HG03039 (cell line): ENCODE results near the gene ITPR2.

Source experiments
- ATAC-seq: cut with Tn5 transposase; IDR thresholded peaks from one replicate; pipeline ENCODE4 v1.9.1; 2021; ENCODE audit warnings: mild to moderate bottlenecking, moderate library complexity; ENCODE audit not compliant: unreplicated experiment

Gene ITPR2

DNA sequence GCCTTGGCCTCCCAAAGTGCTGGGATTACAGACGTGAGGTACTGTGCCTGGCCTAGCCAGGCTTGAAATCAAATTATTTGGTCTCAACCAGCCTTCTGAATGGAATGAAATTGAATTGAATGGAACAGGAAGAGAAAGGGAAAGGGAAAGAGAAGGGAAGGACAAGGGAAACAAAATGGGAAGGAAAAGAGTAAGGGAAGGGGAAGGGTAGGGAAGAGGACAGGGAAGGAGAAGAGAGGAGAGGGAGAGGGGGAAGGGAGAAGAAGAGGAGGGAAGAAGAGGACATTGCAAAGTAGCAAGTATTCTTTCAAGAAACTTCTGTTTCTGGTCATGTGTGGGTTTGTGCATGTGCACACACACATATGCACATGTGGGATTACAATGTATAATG is 97.8 kb downstream of the ITPR2 start:
- ATAC-seq = no peak

DNA sequence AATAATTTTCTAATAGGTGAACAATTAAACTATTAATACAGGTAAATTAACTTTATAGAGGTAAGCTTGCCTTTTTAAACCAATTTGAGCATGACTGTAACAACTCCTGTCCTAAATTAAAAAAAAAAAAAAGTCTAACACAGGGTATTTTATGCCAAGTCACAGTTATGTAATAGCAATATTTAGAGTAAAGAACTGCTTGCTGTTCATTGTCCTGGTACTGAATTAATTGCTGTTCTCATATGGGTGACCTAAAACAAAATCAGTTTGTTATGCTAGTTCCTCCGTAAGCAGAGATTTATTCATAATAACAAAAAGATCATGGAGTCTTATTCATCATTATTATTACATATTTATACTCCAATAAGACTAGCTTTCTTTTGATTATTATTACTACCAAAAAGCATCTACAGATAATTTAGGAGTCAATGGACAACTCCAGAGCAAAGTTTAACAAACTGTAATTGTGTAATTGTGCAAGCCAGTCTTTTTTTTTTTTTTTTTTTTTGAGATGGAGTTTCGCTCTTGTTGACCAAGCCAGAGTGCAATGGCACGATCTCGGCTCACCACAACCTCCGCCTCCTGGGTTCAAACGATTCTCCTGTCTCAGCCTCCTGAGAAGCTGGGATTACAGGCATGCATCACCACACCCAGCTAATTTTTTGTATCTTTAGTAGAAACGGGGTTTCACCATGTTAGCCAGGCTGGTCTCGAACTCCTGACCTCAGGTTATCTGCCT is 98.3 kb downstream of the ITPR2 start:
- no peak for ATAC-seq

DNA sequence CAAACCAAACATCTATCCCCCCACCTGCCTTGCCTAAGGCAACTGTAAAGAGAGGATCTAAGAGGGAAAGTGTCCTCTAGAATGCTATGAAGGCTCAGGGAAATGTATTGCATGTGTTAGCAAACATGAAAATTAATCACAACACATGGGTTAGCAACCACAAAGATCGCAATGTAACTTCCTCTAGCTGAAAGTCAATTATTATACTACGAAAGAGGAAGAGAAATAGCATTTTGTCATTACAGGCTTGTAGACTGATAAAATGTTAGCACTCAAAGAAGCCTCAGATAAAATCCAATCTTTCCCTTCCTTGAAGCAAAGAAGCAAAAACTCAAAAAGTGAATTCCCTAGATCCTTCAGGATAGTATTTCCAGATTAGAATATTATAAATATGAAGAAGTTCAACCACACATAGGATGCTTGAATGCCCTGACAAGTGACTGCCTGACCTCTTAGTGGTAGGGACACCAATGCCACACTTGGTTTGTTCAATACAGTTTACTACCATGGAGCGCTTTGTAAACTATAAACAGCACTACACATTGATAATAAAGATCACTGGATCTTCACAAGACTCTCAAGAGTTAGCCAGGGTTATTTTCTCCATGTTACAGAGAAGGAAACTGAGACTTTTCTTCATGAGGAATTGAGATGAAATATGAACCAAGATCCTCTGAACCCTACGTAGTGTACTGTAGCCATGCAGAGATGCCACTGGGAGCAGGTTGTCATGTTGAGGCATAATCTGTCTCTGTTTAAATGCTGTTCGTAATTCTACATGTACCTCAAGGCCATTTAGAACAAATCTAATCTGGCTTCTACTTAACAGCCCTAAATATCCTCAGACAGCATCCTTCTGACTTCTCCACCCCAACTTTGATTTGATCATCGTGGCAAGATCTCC is 100.7 kb downstream of the ITPR2 start:
- ATAC-seq = peak; percentile 43

DNA sequence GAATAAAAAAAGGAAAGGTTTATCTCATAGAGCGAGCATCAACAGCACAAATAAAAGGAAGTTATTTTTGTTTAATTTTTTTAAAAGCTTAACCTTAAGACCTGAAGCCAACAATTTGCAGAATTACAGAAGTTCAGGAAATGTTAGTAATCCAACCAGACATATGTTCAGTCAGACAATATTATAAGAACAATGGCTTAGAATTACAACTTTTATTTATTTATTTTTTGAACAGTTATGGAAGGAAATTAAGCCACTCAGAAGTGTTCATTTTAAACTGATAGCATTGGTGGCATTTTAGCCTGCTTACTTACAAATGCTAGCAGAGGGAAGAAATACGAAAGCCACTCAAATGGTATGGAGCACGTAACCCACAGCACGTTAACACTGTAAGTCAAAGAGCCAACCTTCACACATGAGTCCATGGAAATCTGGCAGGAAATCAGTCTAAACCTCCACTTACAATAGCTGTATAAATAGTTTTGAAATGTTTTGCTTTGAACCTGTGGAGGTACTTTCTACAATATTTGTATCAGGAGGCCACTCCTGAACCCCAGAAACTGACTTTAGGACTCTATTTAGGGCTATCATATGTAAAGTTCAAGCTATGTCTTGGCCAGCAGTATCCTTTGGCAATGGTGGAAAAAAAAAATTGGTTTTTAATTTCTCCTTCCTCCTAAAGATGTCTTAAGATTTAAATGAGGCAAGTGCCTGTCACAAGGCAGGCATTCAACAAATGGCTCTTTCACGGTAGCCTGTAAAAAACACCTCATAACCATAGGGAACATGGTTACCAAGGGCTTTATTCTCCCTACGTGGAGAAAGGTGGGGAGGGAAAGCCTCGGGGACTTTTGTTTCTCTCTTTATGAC is 102.3 kb downstream of the ITPR2 start:
- ATAC-seq = no peak

DNA sequence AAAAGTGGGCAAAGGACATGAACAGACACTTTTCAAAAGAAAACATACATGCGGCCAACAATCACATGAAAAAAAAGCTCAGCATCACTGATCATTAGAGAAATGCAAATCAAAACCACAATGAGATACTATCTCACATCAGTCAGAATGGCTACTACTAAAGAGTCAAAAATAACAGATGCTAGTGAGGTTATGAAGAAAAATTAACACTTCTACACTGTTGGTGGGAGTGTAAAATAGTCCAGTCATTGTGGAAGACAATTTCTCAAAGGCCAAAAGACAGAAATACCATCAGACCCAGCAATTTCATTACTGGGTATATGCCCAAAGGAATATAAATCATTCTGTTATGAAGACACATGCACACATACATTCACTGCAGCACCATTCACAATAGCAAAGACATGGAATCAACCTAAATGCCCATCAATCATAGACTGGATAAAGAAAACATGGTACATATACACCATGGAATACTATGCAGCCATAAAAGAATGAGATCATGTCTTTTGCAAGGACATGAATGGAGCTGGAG is 103.8 kb downstream of the ITPR2 start:
- ATAC-seq = peak; percentile 47

DNA sequence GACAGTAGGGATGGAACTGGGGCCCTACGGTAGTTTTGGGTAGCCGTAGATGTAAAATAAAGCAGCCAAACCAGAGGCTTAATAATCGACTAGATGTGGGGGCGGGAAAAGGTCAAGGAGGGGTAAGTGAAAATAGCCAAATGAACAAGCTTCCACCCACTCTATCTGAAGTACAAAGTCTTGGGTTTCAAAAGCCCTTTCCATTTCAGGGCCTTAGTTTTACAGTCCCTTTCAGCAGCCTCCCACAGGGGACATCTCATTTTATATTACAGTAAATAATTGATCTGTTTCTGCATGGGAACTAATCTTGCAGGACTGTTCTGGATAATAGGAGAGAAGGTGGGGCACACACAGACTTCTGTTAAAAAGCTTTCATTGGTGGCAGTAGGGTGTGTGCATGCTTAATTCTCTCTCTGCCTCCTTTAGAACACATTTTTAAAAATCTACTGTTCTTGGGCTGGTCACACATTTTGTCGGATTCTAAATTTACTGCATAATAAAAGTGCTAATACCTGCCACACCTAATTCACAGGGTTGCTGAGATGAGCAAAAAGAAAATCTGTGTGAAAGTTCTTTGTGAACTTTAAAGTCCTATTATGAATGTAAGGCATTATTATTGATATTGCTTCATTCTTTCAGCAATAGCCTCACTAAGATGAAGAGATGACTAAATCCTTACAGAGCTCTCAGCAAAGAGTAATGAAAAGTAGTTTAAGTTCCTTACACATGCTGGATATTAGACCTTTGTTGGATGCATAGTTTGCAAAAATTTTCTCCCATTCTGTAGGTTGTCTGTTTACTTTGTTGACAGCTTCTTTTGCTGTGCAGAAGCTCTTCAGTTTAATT is 104.6 kb downstream of the ITPR2 start:
- ATAC-seq = peak; percentile 36

DNA sequence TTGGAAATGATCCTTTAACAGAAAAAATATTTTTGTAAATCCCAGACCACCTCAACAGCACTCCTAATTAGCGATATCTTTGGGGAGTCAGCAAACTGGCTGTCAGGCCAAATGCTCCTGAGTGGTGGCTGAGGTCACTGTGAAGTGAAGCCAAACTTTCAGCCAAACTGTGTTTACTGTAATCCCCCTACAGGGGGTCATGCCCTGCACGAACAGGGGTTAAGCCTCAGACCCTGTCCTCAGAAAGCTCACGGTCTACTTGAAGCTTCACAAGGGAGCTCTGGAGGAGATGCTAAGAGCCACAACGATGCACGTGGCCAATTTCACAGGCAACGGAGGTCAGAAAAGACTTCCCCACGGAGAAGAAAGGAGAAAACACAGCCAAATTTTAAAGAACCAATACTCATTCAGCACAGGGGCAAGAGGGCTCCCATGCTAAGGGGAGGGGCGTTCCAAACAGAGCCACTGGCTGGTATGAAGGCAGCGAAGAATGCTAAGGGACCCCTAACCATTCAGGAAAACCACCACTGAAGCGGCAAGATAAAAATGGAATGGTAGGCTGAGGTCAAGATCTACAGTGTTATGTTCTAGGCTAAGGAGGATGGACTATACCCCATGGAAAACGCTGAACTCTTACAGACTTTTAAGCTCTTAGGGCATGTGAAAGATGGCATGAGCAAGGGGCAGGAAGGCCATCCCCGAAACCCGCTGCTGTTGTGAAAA is 105.4 kb downstream of the ITPR2 start:
- no peak for ATAC-seq

DNA sequence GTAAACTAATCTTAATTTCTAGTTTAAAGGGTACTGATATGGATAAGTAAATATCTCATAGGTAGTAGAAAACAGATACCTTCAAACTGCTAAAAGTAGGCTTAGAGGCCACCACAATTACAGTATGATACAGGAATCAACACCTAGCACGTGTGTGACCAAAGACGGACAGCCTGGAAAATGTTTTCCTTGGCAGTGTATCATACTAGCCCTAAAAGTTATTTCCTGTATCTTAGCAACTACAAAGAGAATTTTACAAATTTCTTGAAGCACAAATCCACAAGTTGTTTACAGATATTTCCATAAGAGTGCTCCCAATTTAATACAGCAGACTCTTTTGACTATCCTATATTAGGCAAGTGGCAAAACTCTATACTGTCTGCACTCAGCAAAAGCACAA is 106.0 kb downstream of the ITPR2 start:
- ATAC-seq = no peak

DNA sequence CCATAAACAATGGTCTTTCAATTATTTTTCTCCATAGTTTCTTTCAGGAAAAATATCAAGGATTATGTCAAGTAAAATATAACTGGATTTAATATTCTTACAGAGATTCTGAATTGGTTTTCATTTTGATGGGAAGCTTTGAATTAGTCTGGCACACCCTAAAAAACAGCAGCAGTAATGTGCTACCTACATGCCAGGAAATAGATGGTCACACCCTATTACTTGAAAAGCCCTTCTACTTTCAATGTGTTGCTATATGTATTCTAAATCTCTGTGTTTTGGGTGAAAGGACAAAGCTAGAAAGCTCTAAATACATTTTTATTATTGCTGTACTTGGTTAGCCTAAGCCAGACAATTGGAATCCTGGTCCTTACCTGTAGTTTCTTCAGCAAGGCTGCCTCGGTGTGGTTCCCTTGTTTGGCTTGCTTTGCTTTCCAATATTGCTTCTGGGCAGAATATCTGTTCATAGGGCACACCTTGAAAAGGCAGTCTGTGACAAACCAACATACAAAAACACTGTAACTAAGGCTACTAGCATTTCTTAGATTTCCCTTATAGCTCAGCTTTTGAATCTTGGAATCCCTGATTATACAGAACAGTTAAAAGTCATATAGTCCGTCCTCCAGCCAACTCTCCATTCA is 107.6 kb downstream of the ITPR2 start:
- ATAC-seq = no peak

DNA sequence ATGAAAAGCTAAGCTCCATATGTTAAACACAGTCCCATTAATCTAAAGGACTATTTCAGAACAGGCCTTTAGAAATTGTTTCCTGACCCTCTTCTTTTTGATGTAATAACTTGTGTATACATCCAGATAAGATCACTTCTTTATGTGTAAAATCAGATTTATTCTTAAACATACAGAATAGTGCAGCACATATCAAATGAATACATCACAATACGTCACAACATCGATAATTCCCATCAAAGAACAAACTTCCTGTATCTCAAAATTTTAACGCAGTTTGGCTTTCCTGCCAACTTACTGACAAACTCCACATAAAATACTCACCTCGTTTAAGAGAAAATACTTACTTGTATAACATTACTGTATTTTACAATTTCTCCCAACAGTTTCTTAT is 108.7 kb downstream of the ITPR2 start:
- no peak for ATAC-seq

DNA sequence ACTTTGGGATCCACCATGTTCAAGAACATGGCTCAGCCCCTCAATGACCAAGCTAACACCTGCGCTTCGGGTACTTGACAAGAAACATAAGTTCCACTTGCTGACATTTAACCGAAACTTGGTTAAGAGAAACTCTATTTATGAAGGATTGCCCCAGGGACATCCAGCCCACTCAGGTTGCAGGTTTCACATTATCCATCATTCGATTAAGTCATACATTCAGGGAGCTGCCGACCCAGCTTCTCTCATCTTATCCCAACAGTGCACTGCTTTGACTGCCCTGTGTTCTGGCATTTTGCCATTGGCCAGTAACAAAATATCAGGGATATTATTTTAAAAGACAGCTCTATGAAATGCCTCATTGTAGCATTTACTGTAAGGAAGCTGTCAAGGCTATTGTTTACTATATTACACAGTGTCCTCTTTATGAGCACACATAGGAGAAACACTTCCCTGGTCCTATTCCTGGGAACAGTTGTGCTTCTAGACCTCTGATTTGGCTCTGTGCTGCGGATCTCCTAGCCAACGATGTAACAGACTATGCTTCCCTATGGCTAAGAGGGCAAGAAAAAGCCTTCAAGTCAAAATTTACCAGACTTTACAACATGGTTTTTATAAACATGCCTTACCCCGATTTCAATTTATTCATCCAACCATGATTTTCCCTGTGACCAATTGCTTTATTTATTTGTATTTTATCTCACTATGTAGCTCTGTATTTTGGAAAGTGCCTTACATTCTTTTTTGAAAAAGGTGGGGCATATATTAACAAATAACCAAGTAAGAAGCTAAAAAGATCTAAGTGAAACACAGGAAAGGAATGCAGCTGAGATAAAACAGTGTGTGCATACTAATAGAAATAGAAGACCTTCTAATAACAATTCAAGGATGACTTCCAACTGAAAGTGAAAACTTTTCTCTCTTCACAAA is 109.3 kb downstream of the ITPR2 start:
- no peak for ATAC-seq

DNA sequence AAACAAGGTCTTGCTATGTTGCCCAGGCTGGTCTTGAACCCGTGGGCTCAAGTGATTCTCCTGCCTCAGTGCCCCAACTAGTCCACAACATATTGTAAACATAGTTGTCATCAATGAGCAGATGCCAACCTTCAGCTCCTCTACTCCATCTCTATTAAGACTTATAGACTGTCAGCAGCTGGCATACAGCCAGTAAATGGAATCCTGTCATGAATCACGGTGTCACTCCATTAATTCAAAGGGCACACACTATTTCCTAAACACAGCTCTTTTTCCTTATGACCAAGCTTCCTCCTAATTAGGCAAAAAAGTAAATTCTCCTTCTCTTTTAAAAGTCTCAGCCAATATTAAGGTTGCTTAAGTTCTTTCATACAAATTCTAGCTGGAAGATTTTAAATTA is 111.2 kb downstream of the ITPR2 start:
- no peak for ATAC-seq

DNA sequence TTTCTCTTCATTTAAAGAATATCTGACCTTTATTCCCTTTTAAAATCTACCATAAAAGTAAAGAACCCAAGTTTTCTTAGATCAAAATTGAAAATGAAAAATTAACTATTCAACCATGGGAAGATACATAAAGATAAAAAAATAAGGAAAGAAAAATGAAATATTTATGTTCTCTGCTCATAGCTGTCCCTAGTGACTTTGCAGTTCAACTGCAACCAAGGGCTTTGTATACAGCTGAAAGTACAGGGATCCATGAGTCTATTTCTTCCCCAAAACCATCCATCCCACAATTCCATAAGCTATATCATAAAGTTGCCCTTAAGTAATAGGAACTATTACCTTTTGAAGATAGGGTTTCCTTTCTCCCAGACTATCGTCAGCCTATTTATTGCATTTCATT is 113.1 kb downstream of the ITPR2 start:
- no peak for ATAC-seq

DNA sequence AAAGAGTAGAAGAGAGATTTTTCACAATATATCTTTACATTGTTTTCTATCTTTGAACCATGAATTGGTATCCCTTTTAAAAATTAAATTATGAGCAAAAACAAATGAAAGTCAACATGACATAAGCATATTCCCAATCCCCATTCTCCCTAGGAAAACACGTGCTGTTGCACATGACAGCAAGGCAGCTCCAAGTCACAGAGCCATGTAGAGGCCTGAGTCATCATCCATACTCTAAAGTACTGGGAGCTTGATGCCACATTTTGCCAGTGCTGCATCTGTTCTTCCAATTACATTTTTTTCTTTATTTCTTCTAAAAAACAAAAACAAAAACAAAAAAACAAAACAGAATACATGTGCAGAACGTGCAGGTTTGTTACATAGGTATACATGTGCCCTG is 115.2 kb downstream of the ITPR2 start:
- ATAC-seq = no peak

DNA sequence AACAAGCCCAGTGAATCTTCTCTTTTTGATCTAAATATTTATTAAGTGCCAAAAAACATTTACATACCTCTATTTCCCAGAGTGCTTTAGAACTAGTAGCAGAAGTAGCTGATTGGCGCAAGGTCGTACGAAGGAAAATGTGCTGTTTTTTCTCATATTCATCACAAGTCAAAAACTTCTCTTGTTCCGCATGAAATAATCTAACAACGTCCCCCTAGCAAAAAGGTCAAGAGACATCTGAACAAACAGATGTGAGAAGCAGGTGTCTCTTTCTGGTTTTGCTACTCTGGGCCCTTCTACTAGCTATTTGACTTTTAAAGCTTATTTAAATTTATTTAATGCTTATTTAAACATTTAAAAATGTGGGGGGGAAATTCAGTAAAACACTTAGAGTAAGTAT is 117.8 kb downstream of the ITPR2 start:
- ATAC-seq = no peak

DNA sequence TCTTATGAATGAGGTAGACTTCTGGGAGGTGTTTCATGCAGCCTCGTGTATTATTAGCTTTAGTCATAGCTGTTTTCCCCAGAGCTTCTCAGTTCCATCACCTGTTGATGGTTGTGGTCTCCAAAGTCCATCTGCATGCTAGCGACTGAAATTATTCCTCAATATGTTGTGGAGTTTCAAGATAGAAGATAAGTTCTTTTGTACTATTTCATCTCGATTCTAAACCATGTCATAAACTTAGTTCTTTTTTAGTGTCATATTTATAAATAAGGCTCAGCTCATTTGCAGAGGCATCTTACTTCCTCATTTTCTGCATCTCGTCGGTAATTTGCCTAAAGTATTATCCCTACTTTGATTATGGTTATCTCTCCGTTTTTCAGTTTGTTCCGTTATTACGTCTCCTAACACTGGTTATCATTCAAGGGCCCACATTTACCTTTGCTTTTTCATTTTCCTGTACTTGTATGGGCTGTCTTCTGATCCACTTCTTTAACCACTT is 119.1 kb downstream of the ITPR2 start:
- ATAC-seq = peak; percentile 71

DNA sequence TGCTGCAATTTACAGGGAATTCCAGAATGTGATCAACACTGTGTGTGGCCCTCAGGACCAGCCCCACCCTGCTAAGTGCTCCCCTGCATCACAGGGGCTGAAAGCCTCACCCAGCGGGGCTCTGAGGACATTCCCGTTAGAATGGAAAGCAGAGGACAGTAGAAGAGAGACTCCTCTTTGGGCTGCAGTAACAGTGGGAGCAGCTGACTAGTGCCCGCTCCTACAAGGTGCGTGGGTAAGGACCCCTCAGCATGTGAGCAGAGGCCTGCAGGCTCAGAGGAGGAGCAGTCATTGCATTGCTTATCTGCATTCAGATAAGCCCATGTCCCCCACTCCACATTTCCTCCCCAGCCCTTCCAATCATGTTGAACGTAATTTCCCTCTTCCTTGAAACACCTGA is 120.1 kb downstream of the ITPR2 start:
- no peak for ATAC-seq

DNA sequence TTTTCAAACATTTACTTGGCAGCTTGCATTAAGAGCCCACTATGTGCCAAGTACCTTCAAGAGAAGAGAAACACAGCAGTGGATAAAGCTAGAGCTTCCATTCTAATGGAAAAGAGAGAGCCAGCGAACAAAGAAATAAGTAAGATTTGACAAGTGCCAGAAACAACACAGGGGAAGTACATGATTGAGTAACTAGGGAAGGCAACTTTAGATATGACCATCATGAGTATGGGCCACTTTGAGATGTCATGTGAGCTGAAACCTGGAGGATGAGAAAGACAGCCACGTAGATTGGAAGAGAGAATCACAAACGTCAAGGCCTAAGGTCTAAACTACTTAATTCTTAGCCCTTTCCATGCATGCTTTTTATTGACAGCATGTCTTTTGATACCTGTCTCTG is 121.4 kb downstream of the ITPR2 start:
- peak; percentile 49 for ATAC-seq
